ENCODE measurements around the gene ZNF714.
A peak's percentile ranks its signal among the peaks of the same experiment; 100 is the strongest.

DNA sequence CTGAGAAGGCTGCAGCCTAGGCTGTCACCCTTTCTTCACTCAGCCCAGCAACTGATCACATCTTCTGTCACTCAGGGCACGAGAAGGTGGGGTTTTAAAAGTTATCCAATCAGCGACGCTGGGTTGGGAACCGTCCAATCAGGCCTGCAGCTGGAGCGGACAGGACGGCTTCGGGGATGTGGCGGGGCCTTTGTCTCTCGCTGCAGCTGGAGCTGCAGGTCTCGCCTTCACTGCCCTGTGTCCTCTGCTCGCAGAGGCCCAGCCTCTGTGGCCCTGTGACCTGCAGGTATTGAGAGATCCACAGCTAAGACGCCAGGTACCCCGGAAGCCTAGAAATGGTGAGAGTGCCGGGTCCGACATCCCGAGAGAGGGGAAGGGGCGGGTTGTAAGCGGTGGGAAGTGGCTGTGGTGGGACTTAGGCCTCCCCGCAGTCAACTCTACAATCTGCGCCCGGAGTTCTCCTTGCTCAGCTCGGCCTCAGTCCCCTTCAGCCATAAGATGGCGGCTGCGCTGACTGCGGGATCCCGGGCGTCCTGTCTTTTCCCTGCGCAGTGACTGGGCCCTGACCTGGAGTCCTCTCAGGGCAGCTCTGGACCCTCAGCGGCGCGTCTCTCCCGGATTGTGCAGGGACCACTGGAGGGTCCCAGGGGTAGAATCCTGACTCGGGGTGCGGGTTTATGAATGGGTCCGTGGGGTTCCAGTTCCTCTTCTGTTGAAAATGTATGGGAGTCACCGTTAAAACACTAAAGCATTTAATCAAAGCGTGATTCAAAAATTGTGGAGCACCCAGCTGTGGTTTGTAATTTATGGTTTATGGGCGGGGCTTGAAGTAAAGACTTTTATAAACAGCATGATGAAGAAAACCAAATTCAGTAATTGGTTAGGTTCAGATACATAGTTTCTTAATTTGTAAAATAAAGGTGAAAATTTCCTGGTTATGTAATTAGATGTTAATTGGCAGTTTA, at the start of gene ZNF714:
- TF ChIP-seq CTCF (IDR thresholded peaks at IDR 0.05) (no peak), POLR2A (IDR thresholded peaks at IDR 0.05) (peak; percentile 59)

Data from prostate gland (tissue), 2 donors.